Upper lobe of right lung (tissue), 1 donor: ENCODE measurements around the gene ZNF800. TPM values are rescaled to one million over a fixed set of nuclear protein-coding genes. Genes with fewer than 3 reads are reported as not detected.

Experiments
- ATAC-seq: fragments of 200-7000 bp; cut with Tn5 transposase; one replicate; pipeline ENCODE4 v1.9.1; 2020; ENCODE audit warnings: mild to moderate bottlenecking, moderate library complexity
- DNase-seq: peaks from one replicate; pipeline ENCODE4 v3.0.0-alpha.2; 2020
- H3K27ac ChIP-seq: fragments of 200-600 bp; one replicate; pipeline ENCODE4 v1.8.0; 2022
- H3K27me3 ChIP-seq: fragments of 200-600 bp; one replicate; pipeline ENCODE4 v1.8.0; 2022; ENCODE audit warnings: mild to moderate bottlenecking
- H3K36me3 ChIP-seq: fragments of 200-600 bp; one replicate; pipeline ENCODE4 v1.8.0; 2022
- H3K4me1 ChIP-seq: fragments of 200-600 bp; one replicate; pipeline ENCODE4 v1.8.0; 2022
- H3K4me3 ChIP-seq: fragments of 200-600 bp; one replicate; pipeline ENCODE4 v1.8.0; 2022; ENCODE audit warnings: mild to moderate bottlenecking
- H3K9me3 ChIP-seq: fragments of 200-600 bp; one replicate; pipeline ENCODE4 v1.8.0; 2022
- intact Hi-C: fragments of 100-400 bp; cut with DNase I; formaldehyde crosslinking; loops from one replicate; pipeline ENCODE4 v1.11.0; 2022
- total RNA-seq: library from RNA; stranded (reverse); fragmentation: NEBNext Ultra II Directional; extraction: Animal tissue kit (Norgen Biotek cat#: 25700); gene quantifications from one replicate; pipeline ENCODE4 v1.2.1, GENCODE V29; 2021
- TF ChIP-seq, protein P1 (sequence below): fragments of 200-600 bp; IDR thresholded peaks from one replicate; pipeline ENCODE4 v1.8.0; 2022; ENCODE audit warnings: antibody characterized with exemption
- donor health status: DM: no; HTN: yes; CAD: no; lungs with severe emphysema.

ZNF800 gene
- total RNA-seq, 1 donor from 2014 or later, result 34.9 TPM

DNA sequence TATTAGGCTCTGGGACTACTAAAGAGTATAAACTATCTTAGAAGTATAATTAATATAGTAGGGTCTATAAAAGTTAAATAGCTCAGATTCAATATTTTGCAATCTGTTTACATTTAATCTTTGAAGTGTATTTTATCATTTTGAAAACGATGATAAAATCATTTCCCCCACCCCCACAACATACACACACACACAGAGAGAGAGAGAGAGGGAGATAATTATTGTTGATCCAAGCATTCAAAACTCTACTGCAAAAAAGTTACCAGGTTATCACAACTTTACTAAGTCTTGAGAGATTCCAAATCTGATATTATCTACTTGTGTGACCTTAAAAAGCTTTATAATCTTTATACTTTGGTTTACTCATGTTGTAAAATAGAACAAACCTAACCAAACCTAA is 14.0 kb downstream of the ZNF800 start:
- Histone ChIP-seq H3K27me3 (no peaks in the 10 kb centered on the region), H3K4me1 (peaks cover 5% of the 10 kb centered on the region), H3K36me3 (peaks cover 42% of the 10 kb centered on the region), H3K4me3 (no peak overlapping the region), H3K9me3 (no peaks in the 10 kb centered on the region), H3K27ac (no peak overlapping the region)
- ATAC-seq (no peak), DNase-seq (no peak)
- TF ChIP-seq, protein P1, sequence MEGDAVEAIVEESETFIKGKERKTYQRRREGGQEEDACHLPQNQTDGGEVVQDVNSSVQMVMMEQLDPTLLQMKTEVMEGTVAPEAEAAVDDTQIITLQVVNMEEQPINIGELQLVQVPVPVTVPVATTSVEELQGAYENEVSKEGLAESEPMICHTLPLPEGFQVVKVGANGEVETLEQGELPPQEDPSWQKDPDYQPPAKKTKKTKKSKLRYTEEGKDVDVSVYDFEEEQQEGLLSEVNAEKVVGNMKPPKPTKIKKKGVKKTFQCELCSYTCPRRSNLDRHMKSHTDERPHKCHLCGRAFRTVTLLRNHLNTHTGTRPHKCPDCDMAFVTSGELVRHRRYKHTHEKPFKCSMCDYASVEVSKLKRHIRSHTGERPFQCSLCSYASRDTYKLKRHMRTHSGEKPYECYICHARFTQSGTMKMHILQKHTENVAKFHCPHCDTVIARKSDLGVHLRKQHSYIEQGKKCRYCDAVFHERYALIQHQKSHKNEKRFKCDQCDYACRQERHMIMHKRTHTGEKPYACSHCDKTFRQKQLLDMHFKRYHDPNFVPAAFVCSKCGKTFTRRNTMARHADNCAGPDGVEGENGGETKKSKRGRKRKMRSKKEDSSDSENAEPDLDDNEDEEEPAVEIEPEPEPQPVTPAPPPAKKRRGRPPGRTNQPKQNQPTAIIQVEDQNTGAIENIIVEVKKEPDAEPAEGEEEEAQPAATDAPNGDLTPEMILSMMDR, result no peak
- intact Hi-C loops, result no loop called here

DNA sequence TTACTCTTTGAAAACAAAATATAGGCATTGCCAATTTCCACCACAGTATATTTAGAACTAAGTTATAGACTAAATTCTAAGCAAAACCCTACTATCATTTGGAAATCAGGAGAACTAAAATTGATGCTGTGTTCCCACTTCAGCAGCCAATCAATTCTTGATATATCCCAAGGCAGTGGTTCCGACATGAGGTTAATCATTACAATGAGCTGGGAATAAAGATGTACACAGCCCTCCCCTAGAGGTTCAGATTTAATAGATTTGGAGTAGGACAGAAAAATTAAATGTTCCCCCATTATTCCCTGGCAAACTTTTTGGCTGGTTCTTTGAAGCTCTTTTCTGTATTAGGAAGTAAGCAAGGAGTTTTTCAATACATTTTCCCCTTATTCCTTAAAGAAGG is 15.1 kb downstream of the ZNF800 start:
- H3K27me3 ChIP-seq, result no peaks in the 10 kb centered on the region
- intact Hi-C loops, result no loop called here
- DNase-seq (no peak), ATAC-seq (no peak)
- peaks cover 53% of the 10 kb centered on the region for H3K36me3 ChIP-seq
- H3K27ac ChIP-seq, result no peak overlapping the region
- TF ChIP-seq, protein P1, result no peak
- no peaks in the 10 kb centered on the region for H3K9me3 ChIP-seq
- no peak overlapping the region for H3K4me3 ChIP-seq
- H3K4me1 ChIP-seq, result peaks cover 5% of the 10 kb centered on the region

DNA sequence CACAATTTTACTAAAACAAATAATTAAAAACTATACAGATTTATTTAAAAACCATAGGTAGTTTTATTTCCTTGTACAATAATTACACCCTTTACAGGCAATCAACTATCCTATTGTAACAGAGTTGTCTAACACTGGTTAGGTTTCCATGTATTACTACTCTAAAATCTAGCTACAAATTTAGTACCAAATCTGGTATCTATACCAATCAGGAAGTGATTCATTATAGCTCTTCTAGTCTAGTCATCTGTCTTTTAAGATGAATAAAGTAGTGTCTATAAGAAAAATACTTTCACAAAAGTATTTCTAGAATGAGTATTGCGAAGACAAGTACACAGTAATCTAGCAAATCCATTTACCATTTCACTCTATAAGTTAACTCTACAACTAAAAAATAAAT is 16.9 kb downstream of the ZNF800 start:
- Histone ChIP-seq H3K4me1 (peaks cover 5% of the 10 kb centered on the region), H3K27me3 (no peaks in the 10 kb centered on the region), H3K9me3 (no peaks in the 10 kb centered on the region), H3K4me3 (no peak overlapping the region), H3K36me3 (peaks cover 67% of the 10 kb centered on the region), H3K27ac (no peak overlapping the region)
- intact Hi-C loops, result no loop called here
- DNase-seq (no peak), ATAC-seq (no peak)
- TF ChIP-seq, protein P1, result no peak

DNA sequence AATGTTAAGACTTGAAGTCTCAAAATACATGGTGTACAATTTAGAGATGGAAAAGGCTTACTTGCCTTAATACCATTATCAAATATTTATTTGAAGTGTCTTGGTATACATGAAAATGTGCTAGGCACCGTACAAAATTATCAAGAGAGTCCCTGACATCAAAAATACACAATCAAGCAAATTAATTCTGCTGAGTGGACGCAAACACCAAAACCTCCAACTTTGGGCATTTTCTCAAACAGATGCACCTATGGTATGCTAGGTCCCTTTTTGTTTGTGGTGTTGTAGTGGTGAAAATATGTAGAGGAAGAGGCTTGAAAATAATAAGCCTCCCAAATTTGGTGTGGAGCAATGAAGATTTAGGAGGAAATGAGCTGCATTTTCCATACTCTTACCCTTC is 24.8 kb downstream of the ZNF800 start:
- TF ChIP-seq, protein P1, result no peak
- Histone ChIP-seq H3K4me3 (no peak overlapping the region), H3K9me3 (no peaks in the 10 kb centered on the region), H3K4me1 (no peaks in the 10 kb centered on the region), H3K36me3 (peaks cover 55% of the 10 kb centered on the region), H3K27me3 (no peaks in the 10 kb centered on the region), H3K27ac (no peak overlapping the region)
- DNase-seq (no peak), ATAC-seq (no peak)
- intact Hi-C loops, result no loop called here

DNA sequence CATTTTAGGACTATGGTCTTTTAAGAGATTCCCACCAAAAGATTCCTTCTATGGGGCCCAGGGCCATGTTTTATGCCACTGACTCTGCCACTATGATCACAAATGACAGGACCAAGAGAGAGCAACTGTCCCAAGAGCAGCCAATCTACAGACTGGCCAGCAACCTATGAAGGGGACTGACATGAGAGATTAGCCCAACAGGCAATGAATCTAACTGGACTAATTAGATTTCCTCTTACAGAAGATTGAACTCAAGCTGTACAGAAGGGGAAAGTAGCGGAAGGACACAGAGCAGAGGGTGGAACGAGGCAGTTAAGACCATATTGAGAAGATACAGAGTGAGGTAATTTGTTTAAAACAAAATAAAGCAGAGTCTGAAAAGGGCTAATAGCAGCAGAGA is 25.8 kb downstream of the ZNF800 start:
- peaks cover 55% of the 10 kb centered on the region for H3K36me3 ChIP-seq
- ATAC-seq (no peak), DNase-seq (no peak)
- H3K27me3 ChIP-seq, result no peaks in the 10 kb centered on the region
- no peak overlapping the region for H3K27ac ChIP-seq
- no peak overlapping the region for H3K4me3 ChIP-seq
- intact Hi-C loops, result no loop called here
- no peaks in the 10 kb centered on the region for H3K9me3 ChIP-seq
- no peaks in the 10 kb centered on the region for H3K4me1 ChIP-seq
- TF ChIP-seq, protein P1, result no peak

DNA sequence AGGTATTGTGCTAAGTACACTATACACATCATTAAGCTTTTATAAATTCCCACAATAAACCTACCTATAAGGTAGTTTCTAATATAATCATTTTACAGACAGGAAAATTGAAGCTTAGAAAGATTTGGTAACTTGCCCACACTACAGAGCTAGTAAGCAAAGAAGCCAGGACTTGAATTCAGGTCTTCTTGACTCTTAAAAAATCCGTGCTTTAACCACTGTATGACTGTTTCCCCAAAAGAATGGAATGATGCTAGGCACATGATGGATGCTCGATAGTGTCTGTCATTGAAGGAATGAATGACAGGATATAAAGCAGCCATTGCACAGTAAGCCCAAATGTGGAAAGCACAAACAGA is 26.6 kb downstream of the ZNF800 start:
- intact Hi-C loops, result no loop called here
- peaks cover 55% of the 10 kb centered on the region for H3K36me3 ChIP-seq
- no peaks in the 10 kb centered on the region for H3K27me3 ChIP-seq

More for the DNA sequence above, 26.6 kb downstream of the ZNF800 start:
- TF ChIP-seq, protein P1, result no peak
- DNase-seq (no peak), ATAC-seq (no peak)
- H3K9me3 ChIP-seq, result no peaks in the 10 kb centered on the region
- H3K4me3 ChIP-seq, result no peak overlapping the region
- H3K4me1 ChIP-seq, result no peaks in the 10 kb centered on the region
- no peak overlapping the region for H3K27ac ChIP-seq
